K562 (cell line): ENCODE data around the gene FAM180B. TPM values are rescaled to one million over a fixed set of nuclear protein-coding genes. Genes with fewer than 3 reads are reported as not detected.

Experiments used
- ATAC-seq: fragments of 200-7000 bp; cut with Tn5 transposase; 3 replicates; pipeline ENCODE4 v1.9.1; 2020; ENCODE audit warnings: moderate library complexity
- BruUV-seq: library from RNA; stranded (reverse); fragments of 400-500 nt; replicated peaks from 2 replicates; lab custom pipeline; 2021; lab: Mats Ljungman, UMichigan
- CTCF ChIA-PET: fragments of 300-600 bp; formaldehyde crosslinking; extraction: SDS; loops from one replicate; lab custom pipeline; 2021; ENCODE audit warnings: low intra/inter-chr PET ratio; lab: Yijun Ruan, JAX
- POLR2A ChIA-PET: fragments of 300-600, 350-650 bp; sonication (Branson Sonifier 250); formaldehyde crosslinking; extraction: SDS; loops from one replicate; lab custom pipeline; 2021; ENCODE audit warnings: antibody characterized with exemption, inconsistent platforms; lab: Yijun Ruan, JAX
- DNase-seq, 4 experiments: peaks; one replicate each; pipeline versions ENCODE4 v3.0.0 to v3.0.0-alpha.2; 2011 to 2018; ENCODE audit warnings: low spot score in 3 of 4, mixed read lengths in 3 of 4; ENCODE audit errors: extremely low read depth in 1 of 4
- FAIRE-seq: peaks from 2 replicates; lab custom pipeline; 2011; peaks lifted over from hg19 to GRCh38; lab: Jason Lieb, UNC
- H2AFZ ChIP-seq: 2 replicates; pipeline ENCODE4 v1.6.0; 2011; ENCODE audit warnings: low read depth, low read length, control low read depth, inconsistent platforms
- H3K27ac ChIP-seq: fragments of 200-600 bp; 3 replicates; pipeline ENCODE4 v1.8.0; 2011; ENCODE audit warnings: low read depth, mild to moderate bottlenecking, control low read depth, inconsistent platforms, low read length, moderate library complexity, mixed read lengths; ENCODE audit errors: extremely low read depth
- H3K27me3 ChIP-seq, 2 experiments: fragments of 300-600 bp in 1 of 2; 2 replicates in 1 of 2; 3 replicates in 1 of 2; pipeline versions ENCODE4 v1.6.0 to v1.8.0; 2011; ENCODE audit warnings: inconsistent platforms in 2 of 2, low read length in 2 of 2, mild to moderate bottlenecking in 1 of 2, mixed read lengths in 1 of 2, moderate library complexity in 1 of 2; ENCODE audit not compliant: control insufficient read depth in 2 of 2, insufficient read depth in 2 of 2
- H3K36me3 ChIP-seq: fragments of 300-600 bp; 3 replicates; pipeline ENCODE4 v1.8.0; 2011; ENCODE audit warnings: mild to moderate bottlenecking, low read length, inconsistent platforms; ENCODE audit not compliant: control insufficient read depth, insufficient read depth
- H3K4me1 ChIP-seq, 2 experiments: fragments of 200-600 bp in 1 of 2; replicated peaks in 1 of 2; 2 replicates in 1 of 2; 3 replicates in 1 of 2; pipeline versions ENCODE4 v1.5.1 to v1.8.0; 2011; ENCODE audit warnings: inconsistent platforms in 2 of 2, low read length in 2 of 2, mild to moderate bottlenecking in 1 of 2, mixed read lengths in 1 of 2, moderate library complexity in 1 of 2; ENCODE audit not compliant: control insufficient read depth in 2 of 2, insufficient read depth in 2 of 2
- H3K4me2 ChIP-seq: 2 replicates; pipeline ENCODE4 v1.6.1; 2011; ENCODE audit warnings: low read length, control low read depth, inconsistent platforms, mixed read lengths; ENCODE audit not compliant: insufficient read depth
- H3K4me3 ChIP-seq: fragments of 200-600 bp; sonication (generic), shearing (Covaris generic); 2 replicates; pipeline ENCODE4 v1.5.1; 2016; ENCODE audit warnings: control low read depth, inconsistent platforms
- H3K79me2 ChIP-seq: fragments of 200-600 bp; 3 replicates; pipeline ENCODE4 v1.8.0; 2011; ENCODE audit warnings: low read length, inconsistent platforms; ENCODE audit not compliant: control insufficient read depth, insufficient read depth
- H3K9ac ChIP-seq, 2 experiments: 2 replicates each; pipeline versions ENCODE4 v1.6.0 to v1.6.1; 2011; ENCODE audit warnings: low read depth in 2 of 2, low read length in 2 of 2, control low read depth in 1 of 2, inconsistent platforms in 1 of 2, mild to moderate bottlenecking in 1 of 2, mixed read lengths in 1 of 2; ENCODE audit not compliant: insufficient read depth in 1 of 2
- H3K9me1 ChIP-seq: one replicate; pipeline ENCODE4 v1.6.0; 2011; ENCODE audit warnings: inconsistent platforms, mild to moderate bottlenecking, low read length, moderate library complexity; ENCODE audit not compliant: control insufficient read depth, insufficient read depth
- H3K9me3 ChIP-seq: replicated peaks from 2 replicates; pipeline ENCODE4 v1.5.1; 2011; ENCODE audit warnings: low read depth, low read length, inconsistent platforms; ENCODE audit not compliant: control insufficient read depth, insufficient read depth
- H4K20me1 ChIP-seq: replicated peaks from 2 replicates; pipeline ENCODE4 v1.6.1; 2011; ENCODE audit warnings: low read length, inconsistent platforms, mixed read lengths; ENCODE audit not compliant: control insufficient read depth, insufficient read depth
- E2F3 ChIP-seq: fragments of 250-450 bp; sonication (Bioruptor Pico); IDR thresholded peaks from 2 replicates; pipeline ENCODE4 v1.4.0; 2020; ENCODE audit warnings: mild to moderate bottlenecking
- HNRNPUL1 ChIP-seq: fragments of 200-400 bp; formaldehyde crosslinking; IDR thresholded peaks from 2 replicates; pipeline ENCODE4 v1.6.1; 2017; ENCODE audit warnings: low read length
- KAT7 ChIP-seq: sonication (generic); formaldehyde crosslinking; IDR thresholded peaks from 2 replicates; pipeline ENCODE4 v1.8.0; 2022; ENCODE audit warnings: missing genetic modification reagents, mild to moderate bottlenecking, borderline replicate concordance
- L3MBTL2 ChIP-seq: fragments of 450-650 bp; IDR thresholded peaks from 2 replicates; pipeline ENCODE4 v1.6.1; 2016; ENCODE audit warnings: mild to moderate bottlenecking, moderate library complexity
- MCM5 ChIP-seq: fragments of 450-650 bp; IDR thresholded peaks from 2 replicates; pipeline ENCODE4 v1.6.1; 2016; ENCODE audit warnings: low read depth
- NCOA1 ChIP-seq: fragments of 450-650 bp; IDR thresholded peaks from 2 replicates; pipeline ENCODE4 v1.6.1; 2016; ENCODE audit warnings: low read depth
- TFAP4 ChIP-seq: sonication (generic); formaldehyde crosslinking; IDR thresholded peaks from 2 replicates; pipeline ENCODE4 v1.8.0; 2022; ENCODE audit warnings: missing genetic modification reagents, mild to moderate bottlenecking, moderate library complexity, borderline replicate concordance
- THRB ChIP-seq: fragments of 450-650 bp; formaldehyde crosslinking; conservative IDR thresholded peaks from 2 replicates; pipeline ENCODE4 v1.4.0; 2022; ENCODE audit warnings: mild to moderate bottlenecking, missing genetic modification characterization
- UBTF ChIP-seq, 2 experiments: IDR thresholded peaks; 2 replicates each; pipeline ENCODE4 v1.6.1; 2012; ENCODE audit warnings: improper control_type of control experiment in 2 of 2, low read depth in 2 of 2, low read length in 2 of 2, borderline replicate concordance in 1 of 2
- ZBTB33 ChIP-seq: sonication (generic); formaldehyde crosslinking; IDR thresholded peaks from 2 replicates; pipeline ENCODE4 v1.8.1; 2023; ENCODE audit warnings: mild to moderate bottlenecking, missing genetic modification reagents
- ZNF124 ChIP-seq: sonication (generic); formaldehyde crosslinking; IDR thresholded peaks from 2 replicates; pipeline ENCODE4 v1.8.1; 2022; ENCODE audit warnings: missing genetic modification reagents
- ZNF311 ChIP-seq: fragments of 250-450 bp; sonication (Bioruptor Pico); IDR thresholded peaks from 2 replicates; pipeline ENCODE4 v1.4.0; 2020; ENCODE audit warnings: mild to moderate bottlenecking, moderate library complexity
- ZNF740 ChIP-seq, 3 experiments: fragments of 200-800 bp in 1 of 3; sonication (Bioruptor generic) in 1 of 3; sonication (generic) in 1 of 3; formaldehyde crosslinking in 1 of 3; IDR thresholded peaks; 2 replicates each; pipeline versions ENCODE4 v1.6.1 to v1.8.0; 2016 to 2022; ENCODE audit warnings: mild to moderate bottlenecking in 2 of 3, missing compliant biosample characterization in 2 of 3, missing genetic modification characterization in 2 of 3, missing genetic modification reagents in 1 of 3
- WGBS: fragments of 100-300 bp; shearing (Covaris generic); methylation state at CpG from one replicate; pipeline ENCODE4 v1.1.6; 2016; ENCODE audit warnings: low coverage, mixed read lengths; ENCODE audit not compliant: insufficient coverage; ENCODE audit errors: missing lambda C conversion rate; 5-methylcytosine and 5-hydroxymethylcytosine counted together
- in situ Hi-C: fragments of 300-500 bp; cut with MboI; formaldehyde crosslinking; loops from 4 replicates; pipeline ENCODE4 v1.15.0; 2018; ENCODE audit warnings: inconsistent platforms, mixed read lengths
- intact Hi-C: fragments of 100-400 bp; cut with micrococcal nuclease; formaldehyde crosslinking; loops from 2 replicates; pipeline ENCODE4 v1.14.2; 2022
- polyA plus RNA-seq, 8 experiments: library from polyadenylated mRNA; depleted of rRNA in 4 of 8; stranded (reverse) in 5 of 8; unstranded in 3 of 8; fragments of >200 nt; fragmentation: Nextera tagmentation in 2 of 8; fragmentation: Illumina TruSeq in 1 of 8; extraction: Ambion mirVana in 2 of 8; extraction: Trizol in 1 of 8; gene quantifications; 2 replicates each; pipeline versions ENCODE4 v1.2.1 to v1.2.3, GENCODE V29; 2011 to 2014; ENCODE audit warnings: inconsistent platforms in 1 of 8, missing spikeins in 1 of 8
- total RNA-seq, 7 experiments: library from RNA; depleted of rRNA in 6 of 7; stranded (reverse); fragments of >200 nt in 6 of 7; fragmentation: Illumina TruSeq in 2 of 7; extraction: Trizol in 2 of 7; gene quantifications; 2 replicates each; pipeline versions ENCODE4 v1.2.1 to v1.2.3, GENCODE V29; 2011 to 2021; ENCODE audit warnings: low replicate concordance in 1 of 7

Gene FAM180B
- total and polyA plus RNA-seq, 9 of the 15 experiments (the other 6 are each of a cell fraction or from before 2014, with no cell fraction given), result 0.05 to 0.14 TPM; not detected in 7

- ATAC-seq (peak; percentile 23), FAIRE-seq (peak; percentile 29), DNase-seq (peak in 2 of 4 experiments; percentile 24 to 46)
- Histone ChIP-seq H3K27me3 (no peaks in the 10 kb centered on the region), H2AFZ (peak overlapping the region; percentile 69), H4K20me1 (peaks cover 12% of the 10 kb centered on the region), H3K9ac (peak overlapping the region; percentile 92 to 100), H3K4me1 (peaks cover 11 to 18% of the 10 kb centered on the region in 2 experiments; a peak in 4 of 5 replicates), H3K9me3 (no peaks in the 10 kb centered on the region), H3K9me1 (peaks cover 6% of the 10 kb centered on the region), H3K79me2 (peaks cover 59% of the 10 kb centered on the region), H3K4me3 (peak overlapping the region; percentile 100), H3K36me3 (peaks cover 25% of the 10 kb centered on the region), H3K4me2 (peak overlapping the region; percentile 96), H3K27ac (peak overlapping the region; percentile 92)
- ChIA-PET POLR2A (interaction anchor here (0.6 to 3.8 kb wide), 9 partner anchors 10 to 1557 kb away, joined by 3 to 28 read pairs (median 5); partner anchors contain the start of gene PTPMT1), CTCF (no interaction called here)
- in situ Hi-C loops, result no loop called here
- no TSS peak for BruUV-seq
- intact Hi-C loops, result loop anchor here (5.0 kb wide), 1 partner anchor 40 kb away; no protein-coding TSS in a partner anchor
- WGBS, result 2% methylated on average over 22 of the region's 22 CpGs
- TF ChIP-seq KAT7 (CRISPR knock-in tag) (0 out of 2 replicates have a peak, but pooled peaks have one; percentile 33), ZNF124 (CRISPR knock-in tag) (no peak), HNRNPUL1 (no peak), L3MBTL2 (peak; percentile 69; the same call in 1 of the 2 replicates), MCM5 (no peak), ZNF740 (CRISPR knock-in tag; IDR thresholded peaks at IDR 0.05) (0 out of 2 replicates have a peak, but pooled peaks have one; percentile 43), ZNF740 (tag; IDR thresholded peaks at IDR 0.05) (no peak), TFAP4 (CRISPR knock-in tag) (peak; percentile 63; the same call in 1 of the 2 replicates), ZNF311 (CRISPR knock-in tag) (no peak), E2F3 (0 out of 2 replicates have a peak, but pooled peaks have one; percentile 23), THRB (CRISPR knock-in tag) (0 out of 2 replicates have a peak, but pooled peaks have one; percentile 35), NCOA1 (no peak), UBTF (IDR thresholded peaks at IDR 0.05; ENCODE audit: borderline replicate concordance in 1 of 2, low read depth in 2 of 2, low read length in 2 of 2) (peak in 1 of 2 experiments; percentile 60; a peak in 1 of 4 replicates), ZBTB33 (CRISPR knock-in tag) (0 out of 2 replicates have a peak, but pooled peaks have one; percentile 19)
Observed at GRCh38 chr11:47552056-47552565, 34.4 kb upstream of the FAM180B start.
